HepG2 (cell line): Measurements from ENCODE around the gene GAB3. TPM values are rescaled to one million over a fixed set of nuclear protein-coding genes. Genes with fewer than 3 reads are reported as not detected.
A peak's percentile ranks its signal among the peaks of the same experiment; 100 is the strongest.

Experiments used
- ATAC-seq: fragments of 200-7000 bp; cut with Tn5 transposase; 3 replicates; pipeline ENCODE4 v1.9.1; 2020; ENCODE audit warnings: mild to moderate bottlenecking, moderate library complexity
- BruUV-seq: library from RNA; stranded (reverse); fragments of 400-500 nt; replicated peaks from 2 replicates; lab custom pipeline; 2021; lab: Mats Ljungman, UMichigan
- CTCF ChIA-PET: fragments of 300-600 bp; formaldehyde crosslinking; extraction: SDS; loops from one replicate; lab custom pipeline; 2021; ENCODE audit warnings: low total read pairs, inconsistent platforms, low intra/inter-chr PET ratio; lab: Yijun Ruan, JAX
- POLR2A ChIA-PET: fragments of 350-600 bp; sonication (Branson Sonifier 250); formaldehyde crosslinking; loops from one replicate; lab custom pipeline; 2020; ENCODE audit warnings: antibody characterized with exemption, inconsistent platforms; lab: Yijun Ruan, JAX
- DNase-seq: peaks from one replicate; pipeline ENCODE4 v3.0.0-alpha.2; 2015; ENCODE audit warnings: low spot score
- FAIRE-seq: peaks from 3 replicates; lab custom pipeline; 2011; peaks lifted over from hg19 to GRCh38; lab: Jason Lieb, UNC
- H2AFZ ChIP-seq: one replicate; pipeline ENCODE4 v1.6.1; 2011; ENCODE audit warnings: low read length, inconsistent platforms
- H3K27ac ChIP-seq: fragments of 300-600 bp; 3 replicates; pipeline ENCODE4 v1.8.0; 2011; ENCODE audit warnings: mixed run types, mild to moderate bottlenecking, mixed read lengths, low read length, inconsistent platforms; ENCODE audit not compliant: insufficient read depth; ENCODE audit errors: extremely low read length
- H3K27me3 ChIP-seq, 2 experiments: fragments of 200-600 bp in 1 of 2; 2 replicates in 1 of 2; 3 replicates in 1 of 2; pipeline versions ENCODE4 v1.6.0 to v1.8.0; 2011; ENCODE audit warnings: low read length in 2 of 2, mild to moderate bottlenecking in 2 of 2, moderate library complexity in 2 of 2, inconsistent platforms in 1 of 2; ENCODE audit not compliant: insufficient read depth in 2 of 2, control insufficient read depth in 1 of 2
- H3K36me3 ChIP-seq, 2 experiments: fragments of 200-600 bp in 1 of 2; replicated peaks in 1 of 2; 2 replicates in 1 of 2; 3 replicates in 1 of 2; pipeline versions ENCODE4 v1.5.1 to v1.8.0; 2011; ENCODE audit warnings: low read length in 2 of 2, inconsistent platforms in 1 of 2; ENCODE audit not compliant: insufficient read depth in 2 of 2, control insufficient read depth in 1 of 2
- H3K4me1 ChIP-seq: 2 replicates; pipeline ENCODE4 v1.5.1; 2012; ENCODE audit warnings: low read length, inconsistent platforms; ENCODE audit not compliant: insufficient read depth
- H3K4me2 ChIP-seq: 2 replicates; pipeline ENCODE4 v1.6.0; 2011; ENCODE audit warnings: low read depth, low read length, inconsistent platforms
- H3K4me3 ChIP-seq, 3 experiments: fragments of 200-600 bp in 1 of 3; sonication (generic), shearing (Covaris generic) in 1 of 3; replicated peaks in 1 of 3; 2 replicates each; pipeline ENCODE4 v1.5.1; 2011 to 2016; ENCODE audit warnings: low read length in 3 of 3, inconsistent platforms in 2 of 3, low read depth in 2 of 3, mild to moderate bottlenecking in 2 of 3, control low read depth in 1 of 3, mixed read lengths in 1 of 3; ENCODE audit not compliant: insufficient read depth in 1 of 3
- H3K79me2 ChIP-seq: one replicate; pipeline ENCODE4 v1.6.1; 2011; ENCODE audit warnings: low read length, inconsistent platforms; ENCODE audit not compliant: insufficient read depth
- H3K9ac ChIP-seq: 2 replicates; pipeline ENCODE4 v1.6.0; 2011; ENCODE audit warnings: mild to moderate bottlenecking, low read depth, low read length, inconsistent platforms; ENCODE audit not compliant: insufficient read depth
- H3K9me3 ChIP-seq: 2 replicates; pipeline ENCODE4 v1.5.1; 2012; ENCODE audit warnings: mild to moderate bottlenecking, low read length
- H4K20me1 ChIP-seq: 2 replicates; pipeline ENCODE4 v1.6.0; 2011; ENCODE audit warnings: inconsistent platforms, mild to moderate bottlenecking, low read length, moderate library complexity; ENCODE audit not compliant: insufficient read depth
- AHDC1 ChIP-seq: sonication (generic); formaldehyde crosslinking; IDR thresholded peaks from 2 replicates; pipeline ENCODE4 v1.5.1; 2020; ENCODE audit warnings: mild to moderate bottlenecking, missing genetic modification reagents, borderline replicate concordance
- CSRNP1 ChIP-seq: sonication (generic); formaldehyde crosslinking; IDR thresholded peaks from 2 replicates; pipeline ENCODE4 v1.8.1; 2023; ENCODE audit warnings: mild to moderate bottlenecking, missing genetic modification reagents
- HOMEZ ChIP-seq: IDR thresholded peaks from 2 replicates; pipeline ENCODE4 v1.6.1; 2016; ENCODE audit warnings: low read depth
- HOXA5 ChIP-seq: sonication (generic); formaldehyde crosslinking; IDR thresholded peaks from 2 replicates; pipeline ENCODE4 v1.4.0; 2020; ENCODE audit warnings: missing genetic modification reagents
- KDM4B ChIP-seq: sonication (generic); formaldehyde crosslinking; IDR thresholded peaks from 2 replicates; pipeline ENCODE4 v1.4.0; 2020; ENCODE audit warnings: missing genetic modification reagents
- MED1 ChIP-seq: sonication (generic); formaldehyde crosslinking; IDR thresholded peaks from 2 replicates; pipeline ENCODE4 v1.4.0; 2020; ENCODE audit warnings: missing genetic modification reagents
- MED13 ChIP-seq: sonication (generic); formaldehyde crosslinking; IDR thresholded peaks from 2 replicates; pipeline ENCODE4 v1.5.0; 2020; ENCODE audit warnings: missing genetic modification reagents
- PHF5A ChIP-seq: IDR thresholded peaks from one replicate; pipeline ENCODE4 v1.6.1; 2018; ENCODE audit warnings: low read depth, missing genetic modification reagents; ENCODE audit not compliant: unreplicated experiment
- SCMH1 ChIP-seq: sonication (generic); formaldehyde crosslinking; IDR thresholded peaks from 2 replicates; pipeline ENCODE4 v1.9.0; 2021; ENCODE audit warnings: missing genetic modification reagents, mild to moderate bottlenecking, borderline replicate concordance
- SIX1 ChIP-seq: sonication (generic); formaldehyde crosslinking; IDR thresholded peaks from 2 replicates; pipeline ENCODE4 v1.4.0; 2020; ENCODE audit warnings: missing genetic modification reagents, borderline replicate concordance
- ZNF354B ChIP-seq: sonication (generic); formaldehyde crosslinking; IDR thresholded peaks from 2 replicates; pipeline ENCODE4 v1.8.0; 2022; ENCODE audit warnings: mild to moderate bottlenecking, missing genetic modification reagents
- ZNF562 ChIP-seq: sonication (generic); formaldehyde crosslinking; IDR thresholded peaks from 2 replicates; pipeline ENCODE4 v1.8.0; 2022; ENCODE audit warnings: missing genetic modification reagents, borderline replicate concordance
- ZNF567 ChIP-seq: sonication (generic); formaldehyde crosslinking; IDR thresholded peaks from 2 replicates; pipeline ENCODE4 v1.8.1; 2023; ENCODE audit warnings: mild to moderate bottlenecking, missing genetic modification reagents, borderline replicate concordance
- WGBS: methylation state at CpG from one replicate; pipeline ENCODE4 v1.1.6; 2017; ENCODE audit warnings: low lambda C conversion rate; 5-methylcytosine and 5-hydroxymethylcytosine counted together
- in situ Hi-C: cut with HindIII; loops from 2 replicates; pipeline ENCODE4 v1.10.0; 2017; ENCODE audit warnings: low pct_unique_long_range_greater_than_20kb; ENCODE audit not compliant: extremely low pct_ligation_motif_present
- intact Hi-C: fragments of 100-400 bp; cut with micrococcal nuclease; formaldehyde crosslinking; loops from one replicate; pipeline ENCODE4 v1.10.0; 2022; ENCODE audit not compliant: unreplicated experiment
- polyA plus RNA-seq, 8 experiments: library from polyadenylated mRNA; depleted of rRNA in 3 of 8; stranded (reverse) in 7 of 8; unstranded in 1 of 8; fragments of >200 nt; fragmentation: Illumina TruSeq in 4 of 8; extraction: Trizol in 4 of 8; gene quantifications; 2 replicates each; pipeline versions ENCODE4 v1.2.1 to v1.2.3, GENCODE V29; 2011 to 2016; ENCODE audit warnings: low read depth in 4 of 8, missing spikeins in 1 of 8, mixed read lengths in 1 of 8; ENCODE audit not compliant: insufficient read depth in 1 of 8
- total RNA-seq, 5 experiments: library from RNA; depleted of rRNA; stranded (reverse); fragments of >200 nt; fragmentation: Illumina TruSeq; extraction: Trizol; gene quantifications; 2 replicates each; pipeline ENCODE4 v1.2.3, GENCODE V29; 2016; ENCODE audit warnings: low read depth in 1 of 5

The GAB3 gene
- total and polyA plus RNA-seq, 2 of the 13 experiments (the other 11 are each of a cell fraction or from before 2014, with no cell fraction given), result not detected

GRCh38 chrX:154799556-154800348 is 48.9 kb upstream of the GAB3 start (continued):
- TF ChIP-seq AHDC1 (0 out of 2 replicates have a peak, but pooled peaks have one; percentile 37), HOXA5 (CRISPR knock-in tag) (no peak), MED1 (CRISPR knock-in tag) (peak; percentile 12; the same call in 1 of the 2 replicates), PHF5A (peak; percentile 62)

GRCh38 chrX:154797006-154797405 is 46.1 kb upstream of the GAB3 start:
- no peak overlapping the region for H3K4me3 ChIP-seq
- no peak overlapping the region for H3K9ac ChIP-seq
- H3K79me2 ChIP-seq, result no peaks in the 10 kb centered on the region
- no peaks in the 10 kb centered on the region for H3K9me3 ChIP-seq
- no TSS peak for BruUV-seq
- ATAC-seq, result no peak
- no peak overlapping the region for H3K4me2 ChIP-seq
- intact Hi-C loops (no loop called here), in situ Hi-C loops (no loop called here)
- H3K4me1 ChIP-seq, result peaks cover 72% of the 10 kb centered on the region
- no peak for DNase-seq
- WGBS, result 88% methylated on average over 6 of the region's 6 CpGs
- no peaks in the 10 kb centered on the region; the same call in 1 of the 2 replicates for H4K20me1 ChIP-seq
- H3K27me3 ChIP-seq, result no peaks in the 10 kb centered on the region
- ChIA-PET POLR2A (no interaction called here), CTCF (no interaction called here)
- H2AFZ ChIP-seq, result no peak overlapping the region
- H3K27ac ChIP-seq, result no peak overlapping the region
- no peak for FAIRE-seq
- no peaks in the 10 kb centered on the region for H3K36me3 ChIP-seq
- TF ChIP-seq HOMEZ (no peak), ZNF354B (CRISPR knock-in tag) (no peak), KDM4B (no peak), ZNF562 (CRISPR knock-in tag) (no peak), SIX1 (CRISPR knock-in tag) (no peak), ZNF567 (no peak), MED13 (CRISPR knock-in tag) (no peak), CSRNP1 (CRISPR knock-in tag) (no peak), SCMH1 (CRISPR knock-in tag) (no peak)
